ENCODE results near the gene SLC7A1. TPM values are rescaled to one million over a fixed set of nuclear protein-coding genes. Genes with fewer than 3 reads are reported as not detected.

Gene SLC7A1
- total and polyA plus RNA-seq, 2 of the 8 experiments (the other 6 are each of a cell fraction or from before 2014, with no cell fraction given) = 26.8 to 114 TPM

GRCh38 chr13:29570051-29570654 lies 25.3 kb downstream of the SLC7A1 start:
- Histone ChIP-seq H3K23ac (ENCODE audit: insufficient read length) (no peak overlapping the region), H3K9me3 (ENCODE audit: insufficient read depth in 2 of 2, low read depth in 1 of 2, low read length in 1 of 2) (no peaks in the 10 kb centered on the region), H3K4ac (replicated peaks; ENCODE audit: insufficient read length, low read depth, low read length) (no peak overlapping the region), H3K23me2 (ENCODE audit: low read depth, low read length) (no peaks in the 10 kb centered on the region), H3K27ac (ENCODE audit: low read depth, low read length) (no peak overlapping the region), H4K8ac (ENCODE audit: extremely low read depth, insufficient read depth, low read length) (no peak overlapping the region; the same call in 1 of the 2 replicates), H2BK120ac (replicated peaks; ENCODE audit: low read depth, low read length) (no peak overlapping the region), H4K5ac (ENCODE audit: insufficient read length, low read depth, low read length) (no peak overlapping the region), H3K79me2 (ENCODE audit: control insufficient read depth in 1 of 2, insufficient read depth in 2 of 2, low read length in 2 of 2) (peaks cover 24 to 100% of the 10 kb centered on the region in 2 experiments), H3K27me3 (replicated peaks in 1 of 4; ENCODE audit: control insufficient read depth in 3 of 4, extremely low read depth in 1 of 4, insufficient read depth in 3 of 4, low read length in 3 of 4) (no peaks in the 10 kb centered on the region), H3K14ac (ENCODE audit: insufficient read length) (no peak overlapping the region), H3K18ac (ENCODE audit: extremely low read depth, low read length) (no peak overlapping the region), H3K4me3 (ENCODE audit: extremely low read depth in 1 of 4, insufficient read depth in 2 of 4, low read depth in 3 of 4, low read length in 4 of 4) (no peak overlapping the region), H3K4me2 (ENCODE audit: insufficient read depth in 1 of 2, low read depth in 2 of 2, low read length in 2 of 2) (no peak overlapping the region; a peak in 1 of 4 replicates), H2BK20ac (ENCODE audit: low read length) (no peak overlapping the region), H3K56ac (replicated peaks; ENCODE audit: insufficient read length, low read depth, low read length) (no peak overlapping the region), H3K79me1 (ENCODE audit: low read depth, low read length) (peaks cover 36% of the 10 kb centered on the region), H3K4me1 (replicated peaks in 1 of 4; ENCODE audit: control insufficient read depth in 3 of 4, insufficient read depth in 4 of 4, low read length in 3 of 4) (peaks cover 7 to 22% (median 19%) of the 10 kb centered on the region in 4 experiments), H2AK5ac (ENCODE audit: low read depth, low read length) (no peak overlapping the region), H3K36me3 (ENCODE audit: control insufficient read depth in 2 of 4, insufficient read depth in 4 of 4, low read length in 3 of 4) (no peaks in the 10 kb centered on the region), H2BK15ac (ENCODE audit: low read length) (no peak overlapping the region), H4K20me1 (replicated peaks in 1 of 2; ENCODE audit: control insufficient read depth in 1 of 2, insufficient read depth in 2 of 2, low read length in 2 of 2) (peaks cover 35 to 47% of the 10 kb centered on the region in 2 experiments), H3K9ac (replicated peaks in 1 of 4; ENCODE audit: extremely low read depth in 1 of 4, low read depth in 3 of 4, low read length in 3 of 4) (no peak overlapping the region), H2AFZ (ENCODE audit: low read length) (no peak overlapping the region), H2BK12ac (ENCODE audit: low read depth, low read length) (no peak overlapping the region), H4K91ac (replicated peaks; ENCODE audit: insufficient read length, low read length) (no peak overlapping the region), H2BK5ac (ENCODE audit: low read depth, low read length) (0 out of 2 replicates have a peak overlapping the region, but pooled peaks have one; percentile 35)
- DNase-seq (ENCODE audit: low read depth in 1 of 2, low spot score in 2 of 2) = no peak
- FAIRE-seq = no peak
- WGBS, 2 experiments (ENCODE audit: extremely low coverage in 1 of 2, insufficient coverage in 1 of 2, insufficient read length in 1 of 2, insufficient replicate concordance in 2 of 2, low coverage in 1 of 2, low lambda C conversion rate in 2 of 2, missing lambda C conversion rate in 1 of 2) = 87% methylated on average over 15 of the region's 15 CpGs; no CpG with 5 or more reads in 1 of the 2 experiments
- POLR2A ChIA-PET (ENCODE audit: partially characterized antibody) = interaction anchor here (0.8 to 1.7 kb wide), 8 partner anchors 8 to 32 kb away, joined by 3 to 7 read pairs (median 3); no protein-coding TSS in a partner anchor
- CTCF ChIA-PET (ENCODE audit: partially characterized antibody) = interaction anchor here (1.5 to 2.4 kb wide), 2 partner anchors 9 to 17 kb away, joined by 4 to 9 read pairs; no protein-coding TSS in a partner anchor
- no peak for TF ChIP-seq TBP (IDR thresholded peaks at IDR 0.05; ENCODE audit: low read depth, low read length)
- TF ChIP-seq NRF1 (IDR thresholded peaks at IDR 0.05; ENCODE audit: low read depth, low read length) = no peak
- TF ChIP-seq E2F6 (IDR thresholded peaks at IDR 0.05) = no peak
- no peak for TF ChIP-seq POLR2A (IDR thresholded peaks at IDR 0.05; ENCODE audit: control extremely low read depth in 1 of 2, low read depth in 2 of 2, low read length in 2 of 2)
- TF ChIP-seq SUZ12 (IDR thresholded peaks at IDR 0.05; ENCODE audit: low read length) = no peak

All from H1 (cell line).